KG1 (cell line): ENCODE results near the gene SDK2.

Experiments used
- DNase-seq: peaks from one replicate; lab custom pipeline; 2025; lab: John Stamatoyannopoulos, UW

SDK2 gene

GRCh38 chr17:73360961-73361761 is 283.1 kb downstream of the SDK2 start:
- no peak for DNase-seq

- no peak for DNase-seq
Measured at GRCh38 chr17:73359987-73360410, 284.2 kb downstream of the SDK2 start.

- DNase-seq: no peak
Measured at GRCh38 chr17:73359352-73359751, 284.9 kb downstream of the SDK2 start.

GRCh38 chr17:73358668-73359067 is 285.6 kb downstream of the SDK2 start:
- no peak for DNase-seq

GRCh38 chr17:73357981-73358380 is 286.3 kb downstream of the SDK2 start:
- no peak for DNase-seq

GRCh38 chr17:73357318-73357717 is 286.9 kb downstream of the SDK2 start:
- DNase-seq: no peak

- no peak for DNase-seq
Measured at GRCh38 chr17:73356561-73357170, 287.6 kb downstream of the SDK2 start.

- DNase-seq: no peak
Measured at GRCh38 chr17:73354423-73355284, 289.6 kb downstream of the SDK2 start.

GRCh38 chr17:73352261-73352660 is 292.0 kb downstream of the SDK2 start:
- no peak for DNase-seq

- no peak for DNase-seq
Measured at GRCh38 chr17:73351764-73352163, 292.5 kb downstream of the SDK2 start.

GRCh38 chr17:73350864-73351263 is 293.4 kb downstream of the SDK2 start:
- DNase-seq: no peak

GRCh38 chr17:73349647-73350046 is 294.6 kb downstream of the SDK2 start:
- DNase-seq: no peak

GRCh38 chr17:73349138-73349537 is 295.1 kb downstream of the SDK2 start:
- DNase-seq: no peak

- DNase-seq: no peak
Measured at GRCh38 chr17:73348829-73349095, 295.5 kb downstream of the SDK2 start.

- DNase-seq: no peak
Measured at GRCh38 chr17:73348018-73348828, 296.0 kb downstream of the SDK2 start.

GRCh38 chr17:73347351-73347750 is 296.9 kb downstream of the SDK2 start:
- no peak for DNase-seq

- no peak for DNase-seq
Measured at GRCh38 chr17:73346501-73347162, 297.6 kb downstream of the SDK2 start.

- no peak for DNase-seq
Measured at GRCh38 chr17:73343739-73344454, 300.3 kb downstream of the SDK2 start.

- DNase-seq: no peak
Measured at GRCh38 chr17:73343168-73343634, 301.0 kb downstream of the SDK2 start.

- no peak for DNase-seq
Measured at GRCh38 chr17:73342541-73343167, 301.6 kb downstream of the SDK2 start.
